ENCODE results near the gene RXRA. TPM values are rescaled to one million over a fixed set of nuclear protein-coding genes. Genes with fewer than 3 reads are reported as not detected.

RXRA gene
- total RNA-seq, 1 donor from 2014 or later = 66.9 TPM

GRCh38 chr9:134348404-134349155, 22.3 kb downstream of the RXRA start:
- no peak for DNase-seq (ENCODE audit: extremely low spot score, unreplicated experiment)
- H3K9me3 Mint-ChIP-seq = no peaks in the 10 kb centered on the region
- H3K4me1 Mint-ChIP-seq (ENCODE audit: unreplicated experiment) = peaks cover 39% of the 10 kb centered on the region
- H3K36me3 Mint-ChIP-seq = no peaks in the 10 kb centered on the region
- no peaks in the 10 kb centered on the region for H3K27me3 Mint-ChIP-seq
- peak overlapping the region; percentile 63 for H3K4me3 Mint-ChIP-seq
- TF ChIP-seq, protein P1, sequence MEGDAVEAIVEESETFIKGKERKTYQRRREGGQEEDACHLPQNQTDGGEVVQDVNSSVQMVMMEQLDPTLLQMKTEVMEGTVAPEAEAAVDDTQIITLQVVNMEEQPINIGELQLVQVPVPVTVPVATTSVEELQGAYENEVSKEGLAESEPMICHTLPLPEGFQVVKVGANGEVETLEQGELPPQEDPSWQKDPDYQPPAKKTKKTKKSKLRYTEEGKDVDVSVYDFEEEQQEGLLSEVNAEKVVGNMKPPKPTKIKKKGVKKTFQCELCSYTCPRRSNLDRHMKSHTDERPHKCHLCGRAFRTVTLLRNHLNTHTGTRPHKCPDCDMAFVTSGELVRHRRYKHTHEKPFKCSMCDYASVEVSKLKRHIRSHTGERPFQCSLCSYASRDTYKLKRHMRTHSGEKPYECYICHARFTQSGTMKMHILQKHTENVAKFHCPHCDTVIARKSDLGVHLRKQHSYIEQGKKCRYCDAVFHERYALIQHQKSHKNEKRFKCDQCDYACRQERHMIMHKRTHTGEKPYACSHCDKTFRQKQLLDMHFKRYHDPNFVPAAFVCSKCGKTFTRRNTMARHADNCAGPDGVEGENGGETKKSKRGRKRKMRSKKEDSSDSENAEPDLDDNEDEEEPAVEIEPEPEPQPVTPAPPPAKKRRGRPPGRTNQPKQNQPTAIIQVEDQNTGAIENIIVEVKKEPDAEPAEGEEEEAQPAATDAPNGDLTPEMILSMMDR (conservative IDR thresholded peaks at IDR 0.05) = no peak
- peak overlapping the region; percentile 61 for H3K27ac Mint-ChIP-seq

DNA sequence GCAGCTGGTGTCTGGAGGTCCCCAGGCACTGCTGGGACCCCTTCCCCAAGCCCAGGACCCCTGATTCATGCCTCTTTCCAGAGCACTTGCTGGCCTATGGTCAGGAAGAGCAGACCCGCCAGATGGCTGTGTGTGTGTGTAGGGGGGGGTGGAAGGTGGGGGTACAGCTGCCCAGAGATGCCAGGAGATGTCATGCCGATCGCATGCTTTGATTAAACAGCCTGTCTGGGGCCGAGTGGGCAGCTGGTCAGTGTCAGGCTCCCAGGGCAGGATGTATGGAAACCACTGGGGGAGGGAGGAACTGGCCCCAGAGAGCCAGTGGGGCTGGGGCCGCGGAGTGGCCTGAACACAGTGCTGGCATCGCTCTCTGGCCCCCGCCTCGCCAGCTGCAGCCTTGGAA, 23.7 kb downstream of the RXRA start:
- Mint-ChIP-seq H3K9me3 (no peaks in the 10 kb centered on the region), H3K4me1 (ENCODE audit: unreplicated experiment) (peaks cover 35% of the 10 kb centered on the region), H3K27me3 (no peaks in the 10 kb centered on the region), H3K4me3 (no peak overlapping the region), H3K36me3 (no peaks in the 10 kb centered on the region), H3K27ac (no peak overlapping the region)
- TF ChIP-seq, protein P1 (conservative IDR thresholded peaks at IDR 0.05) = no peak
- DNase-seq (ENCODE audit: extremely low spot score, unreplicated experiment) = no peak

GRCh38 chr9:134350416-134350994, 24.2 kb downstream of the RXRA start:
- Mint-ChIP-seq H3K27ac (peak overlapping the region; percentile 77), H3K9me3 (no peaks in the 10 kb centered on the region), H3K27me3 (no peaks in the 10 kb centered on the region), H3K4me1 (ENCODE audit: unreplicated experiment) (peaks cover 37% of the 10 kb centered on the region), H3K4me3 (peak overlapping the region; percentile 58), H3K36me3 (no peaks in the 10 kb centered on the region)
- DNase-seq (ENCODE audit: extremely low spot score, unreplicated experiment) = no peak
- TF ChIP-seq, protein P1 (conservative IDR thresholded peaks at IDR 0.05) = no peak

DNA sequence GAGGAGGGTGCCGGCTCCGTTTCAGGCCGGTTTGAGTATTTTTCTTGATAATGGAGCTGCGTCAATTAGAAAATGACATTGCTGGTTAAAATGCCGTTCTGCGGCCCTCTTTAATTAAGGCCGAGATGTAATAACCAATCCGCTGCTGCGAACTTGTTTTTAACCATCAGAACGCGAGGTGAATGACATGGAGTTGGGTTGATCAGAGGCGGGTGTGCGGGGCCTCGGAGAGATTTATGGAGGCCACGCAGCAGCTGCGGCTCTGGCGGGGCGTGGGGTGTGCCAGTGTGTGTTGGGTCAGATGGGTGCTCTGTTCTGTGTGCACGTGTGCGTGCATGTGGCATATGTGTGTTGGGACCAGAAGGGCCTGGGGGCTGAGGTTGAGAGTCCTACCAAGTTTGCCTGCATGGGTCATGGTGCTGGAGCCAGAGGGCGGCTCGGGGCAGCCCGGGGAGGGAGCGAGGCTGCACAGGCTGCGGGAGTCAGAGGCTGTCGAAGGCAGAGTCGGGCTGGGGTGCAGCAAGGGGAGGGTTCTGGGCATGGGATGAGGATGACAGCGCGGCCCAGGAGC, 25.4 kb downstream of the RXRA start:
- peak overlapping the region; percentile 41 for H3K27ac Mint-ChIP-seq
- H3K4me1 Mint-ChIP-seq (ENCODE audit: unreplicated experiment) = peaks cover 32% of the 10 kb centered on the region
- TF ChIP-seq, protein P1 (conservative IDR thresholded peaks at IDR 0.05) = no peak
- DNase-seq (ENCODE audit: extremely low spot score, unreplicated experiment) = no peak
- no peaks in the 10 kb centered on the region for H3K9me3 Mint-ChIP-seq
- H3K4me3 Mint-ChIP-seq = peak overlapping the region; percentile 39
- H3K36me3 Mint-ChIP-seq = no peaks in the 10 kb centered on the region
- H3K27me3 Mint-ChIP-seq = no peaks in the 10 kb centered on the region

DNA sequence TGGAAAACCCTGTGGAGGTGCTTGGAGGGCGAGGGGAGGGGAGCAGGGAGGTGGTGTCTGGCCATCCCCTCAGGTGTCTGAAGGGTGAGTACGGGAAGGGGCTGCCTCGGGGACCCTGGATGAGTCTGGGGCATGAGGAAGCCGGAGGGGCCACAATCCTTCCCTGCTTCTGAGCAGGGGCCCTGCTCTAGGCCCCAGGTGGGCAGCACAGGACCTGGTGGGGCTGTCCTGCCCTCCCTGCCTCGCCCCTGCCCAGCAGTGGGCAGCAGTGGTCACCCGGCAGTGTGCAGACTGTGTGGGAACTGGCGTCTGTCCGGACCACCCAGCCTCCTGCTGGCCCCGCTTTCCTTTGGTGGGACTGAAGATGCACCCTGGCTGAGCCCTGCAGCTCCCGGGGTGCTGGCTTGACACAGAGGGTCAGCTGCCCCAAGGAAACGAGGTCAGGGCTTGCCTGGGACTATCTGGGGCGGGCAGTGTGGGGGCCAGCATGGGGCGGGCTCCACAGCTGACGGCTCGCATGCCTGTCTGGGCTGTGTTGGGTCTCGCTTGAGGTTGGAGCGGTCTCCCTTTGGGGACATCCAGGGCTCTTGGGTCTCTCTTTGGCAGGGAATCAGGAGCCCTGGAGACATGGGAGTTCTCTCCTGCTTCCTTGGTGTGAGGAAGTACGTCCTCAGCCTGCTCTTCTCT, 26.1 kb downstream of the RXRA start:
- no peaks in the 10 kb centered on the region for H3K27me3 Mint-ChIP-seq
- H3K27ac Mint-ChIP-seq = peak overlapping the region; percentile 41
- peaks cover 31% of the 10 kb centered on the region for H3K4me1 Mint-ChIP-seq (ENCODE audit: unreplicated experiment)
- no peaks in the 10 kb centered on the region for H3K9me3 Mint-ChIP-seq
- no peaks in the 10 kb centered on the region for H3K36me3 Mint-ChIP-seq
- DNase-seq (ENCODE audit: extremely low spot score, unreplicated experiment) = no peak
- TF ChIP-seq, protein P1 (conservative IDR thresholded peaks at IDR 0.05) = no peak
- H3K4me3 Mint-ChIP-seq = no peak overlapping the region

Measured in type B pancreatic cell (in vitro differentiated cells).